ENCODE data around the gene PTPRN2. TPM values are rescaled to one million over a fixed set of nuclear protein-coding genes. Genes with fewer than 3 reads are reported as not detected.

Gene PTPRN2
- total and polyA plus RNA-seq, 2 donors (not counting 3 experiments of a cell fraction or from before 2014, with no cell fraction given) = 0.62 to 0.88 TPM

- no peak overlapping the region for H3K9ac ChIP-seq (replicated peaks; ENCODE audit: extremely low read depth, insufficient read depth, low read length)
- no peaks in the 10 kb centered on the region for H3K79me2 ChIP-seq (ENCODE audit: control insufficient read depth, insufficient read depth, low read length)
- H3K27ac ChIP-seq (ENCODE audit: insufficient read depth, low read depth, low read length) = no peak overlapping the region
- H3K9me1 ChIP-seq (replicated peaks; ENCODE audit: control insufficient read depth, extremely low read depth, insufficient read depth, low read length) = no peaks in the 10 kb centered on the region
- H3K36me3 ChIP-seq (ENCODE audit: control insufficient read depth in 2 of 2, extremely low read depth in 1 of 2, insufficient read depth in 2 of 2, low read length in 2 of 2) = no peaks in the 10 kb centered on the region
- H3K4me2 ChIP-seq (ENCODE audit: insufficient read depth, low read length) = no peak overlapping the region
- intact Hi-C loops (cut with micrococcal nuclease) (no loop called here), dilution Hi-C loops (cut with MboI; ENCODE audit: extremely low pct_ligation_motif_present, low sequenced_read_pairs) (no loop called here)
- TF ChIP-seq MAX (IDR thresholded peaks at IDR 0.05; ENCODE audit: insufficient read depth, insufficient read length) = no peak
- no peak for TF ChIP-seq POLR2AphosphoS5 (IDR thresholded peaks at IDR 0.05; ENCODE audit: insufficient read depth, low read depth, low read length)
- no peak for TF ChIP-seq GATA2 (IDR thresholded peaks at IDR 0.05; ENCODE audit: insufficient read depth, insufficient read length, low read depth, low read length)
- TF ChIP-seq CTCF (IDR thresholded peaks at IDR 0.05; ENCODE audit: extremely low read depth in 1 of 2, insufficient read depth in 1 of 2, low read depth in 1 of 2, low read length in 2 of 2) = no peak
- no peak for TF ChIP-seq MYC (IDR thresholded peaks at IDR 0.05; ENCODE audit: low read depth, low read length)
- TF ChIP-seq EZH2 (IDR thresholded peaks at IDR 0.05; ENCODE audit: borderline replicate concordance, low read depth, low read length, severe bottlenecking) = no peak
- no peak for TF ChIP-seq POLR2A (IDR thresholded peaks at IDR 0.05; ENCODE audit: low read depth, low read length)
- TF ChIP-seq JUN (IDR thresholded peaks at IDR 0.05; ENCODE audit: borderline replicate concordance, insufficient read depth, insufficient read length, low read depth) = no peak
- TF ChIP-seq FOS (IDR thresholded peaks at IDR 0.05; ENCODE audit: borderline replicate concordance, insufficient read depth, low read length) = no peak
- no peak overlapping the region for H2AFZ ChIP-seq (ENCODE audit: low read depth, low read length)
- DNase-seq (ENCODE audit: low read depth, low spot score) = no peak
- ChIA-PET CTCF (no interaction called here), POLR2A (no interaction called here)
- no peaks in the 10 kb centered on the region for H3K27me3 ChIP-seq (ENCODE audit: control insufficient read depth in 2 of 2, insufficient read depth in 2 of 2, low read length in 2 of 2)
- H3K4me3 ChIP-seq (replicated peaks in 1 of 3; ENCODE audit: insufficient read depth in 1 of 3, low read depth in 1 of 3, low read length in 3 of 3) = no peak overlapping the region
- FAIRE-seq = no peak
- H3K9me3 ChIP-seq (replicated peaks; ENCODE audit: control insufficient read depth, insufficient read depth, low read length) = peaks cover 18% of the 10 kb centered on the region
- no peaks in the 10 kb centered on the region for H3K4me1 ChIP-seq (ENCODE audit: control insufficient read depth, extremely low read depth, insufficient read depth, low read length)
- BruUV-seq (replicated peaks) = no TSS peak
- H4K20me1 ChIP-seq (replicated peaks; ENCODE audit: control insufficient read depth, extremely low read depth, insufficient read depth, low read length) = no peaks in the 10 kb centered on the region
Measured at GRCh38 chr7:157947504-157947903, 640.1 kb downstream of the PTPRN2 start.

Data from endothelial cell of umbilical vein (primary cell).